ENCODE measurements around the gene TMEM63A. TPM values are rescaled to one million over a fixed set of nuclear protein-coding genes. Genes with fewer than 3 reads are reported as not detected.

The TMEM63A gene
- total and polyA plus RNA-seq, 2 of the 13 experiments (the other 11 are each of a cell fraction or from before 2014, with no cell fraction given): 23.9 to 53.3 TPM

GRCh38 chr1:225880636-225881035 lies 1.5 kb downstream of the TMEM63A start:
- peak; percentile 21 for DNase-seq (ENCODE audit: low spot score)
- peaks cover 20% of the 10 kb centered on the region for H4K20me1 ChIP-seq (ENCODE audit: insufficient read depth, low read length)
- H3K4me2 ChIP-seq (ENCODE audit: low read depth, low read length): peak overlapping the region; percentile 100
- no peak overlapping the region for H2AFZ ChIP-seq (ENCODE audit: low read length)
- H3K27me3 ChIP-seq (ENCODE audit: control insufficient read depth in 1 of 2, insufficient read depth in 2 of 2, low read length in 2 of 2): no peaks in the 10 kb centered on the region; a peak in 1 of 5 replicates
- in situ Hi-C loops (cut with HindIII; ENCODE audit: extremely low pct_ligation_motif_present, low pct_unique_long_range_greater_than_20kb): no loop called here
- H3K27ac ChIP-seq (ENCODE audit: extremely low read length, insufficient read depth, low read length): peak overlapping the region; percentile 80
- no peak for FAIRE-seq
- ATAC-seq: no peak
- peak overlapping the region; percentile 88 for H3K9ac ChIP-seq (ENCODE audit: insufficient read depth, low read depth, low read length)
- BruUV-seq (replicated peaks): TSS peak; percentile 48
- 38% methylated on average over 5 of the region's 5 CpGs for WGBS (ENCODE audit: low lambda C conversion rate)
- intact Hi-C loops (cut with micrococcal nuclease; ENCODE audit: unreplicated experiment): loop anchor here (5.0 to 10.0 kb wide), 2 partner anchors 42 to 94 kb away; partner anchors contain the start of gene PYCR2
- POLR2A ChIA-PET: interaction anchor here (1.1 to 4.6 kb wide), 6 partner anchors 10 to 182 kb away, joined by 3 to 42 read pairs (median 28); partner anchors contain the start of genes EPHX1, H3-3A, LEFTY1 and PYCR2
- peaks cover 61% of the 10 kb centered on the region for H3K4me1 ChIP-seq (ENCODE audit: insufficient read depth, low read length)
- peaks cover 37% of the 10 kb centered on the region for H3K79me2 ChIP-seq (ENCODE audit: insufficient read depth, low read length)
- H3K4me3 ChIP-seq (replicated peaks in 1 of 3; ENCODE audit: insufficient read depth in 1 of 3, low read depth in 2 of 3, low read length in 3 of 3): peak overlapping the region; percentile 91 to 98 (median 93)
- H3K36me3 ChIP-seq (replicated peaks in 1 of 2; ENCODE audit: control insufficient read depth in 1 of 2, insufficient read depth in 2 of 2, low read length in 2 of 2): peaks cover 0 to 10% of the 10 kb centered on the region in 2 experiments; a peak in 4 of 5 replicates
- CTCF ChIA-PET (ENCODE audit: low intra/inter-chr PET ratio, low total read pairs): interaction anchor here (1.2 kb wide), 1 partner anchor 406 kb away, joined by 3 read pairs; no protein-coding TSS in a partner anchor
- H3K9me3 ChIP-seq (ENCODE audit: low read length): no peaks in the 10 kb centered on the region
- TF ChIP-seq CENPX (CRISPR knock-in tag; IDR thresholded peaks at IDR 0.05) (no peak), MTERF4 (CRISPR knock-in tag; IDR thresholded peaks at IDR 0.05) (no peak), ETV6 (CRISPR knock-in tag; conservative IDR thresholded peaks at IDR 0.05) (no peak), TFAP4 (IDR thresholded peaks at IDR 0.05; ENCODE audit: borderline replicate concordance, low read depth) (peak; percentile 57; the same call in 1 of the 2 replicates), DPF2 (CRISPR knock-in tag; IDR thresholded peaks at IDR 0.05; ENCODE audit: borderline replicate concordance, low read depth) (no peak), CENPT (CRISPR knock-in tag; IDR thresholded peaks at IDR 0.05; ENCODE audit: low read depth) (no peak), SP1 (IDR thresholded peaks at IDR 0.05) (no peak), SP1 (CRISPR knock-in tag; IDR thresholded peaks at IDR 0.05) (no peak), FUBP1 (CRISPR knock-in tag; IDR thresholded peaks at IDR 0.05; ENCODE audit: borderline replicate concordance) (0 out of 2 replicates have a peak, but pooled peaks have one; percentile 47), LCORL (IDR thresholded peaks at IDR 0.05) (no peak), LCORL (CRISPR knock-in tag; IDR thresholded peaks at IDR 0.05) (0 out of 2 replicates have a peak, but pooled peaks have one; percentile 4), HNF4G (IDR thresholded peaks at IDR 0.05; ENCODE audit: borderline replicate concordance, low read depth, low read length) (no peak), HNF4G (CRISPR knock-in tag; IDR thresholded peaks at IDR 0.05; ENCODE audit: borderline replicate concordance, low read depth) (no peak), ZUFSP (CRISPR knock-in tag; IDR thresholded peaks at IDR 0.05; ENCODE audit: borderline replicate concordance) (no peak), IKZF1 (IDR thresholded peaks at IDR 0.05) (no peak), PRMT3 (CRISPR knock-in tag; IDR thresholded peaks at IDR 0.05; ENCODE audit: borderline replicate concordance, low read depth) (no peak), ZXDC (CRISPR knock-in tag; IDR thresholded peaks at IDR 0.05) (peak; percentile 34; the same call in 1 of the 2 replicates)

Measured in HepG2 (cell line).